HAP-1 (cell line): ENCODE measurements around the gene EFCAB10.
"Not testable (repeated sequence)": the region's sequence is repeated elsewhere in the genome, so short reads cannot be mapped to it uniquely, and the experiment has no call there.

Experiments
- DNase-seq, 2 experiments: peaks; one replicate each; pipeline ENCODE4 v3.0.0-alpha.2; 2016 to 2020; ENCODE audit warnings: low spot score in 2 of 2
- H3K27me3 ChIP-seq: fragments of 250-450 bp; sonication (Bioruptor Pico); 2 replicates; pipeline ENCODE4 v1.5.1; 2020; ENCODE audit warnings: low read depth, mild to moderate bottlenecking, moderate library complexity
- H3K36me3 ChIP-seq: fragments of 250-450 bp; sonication (Bioruptor Pico); replicated peaks from 2 replicates; pipeline ENCODE4 v1.5.1; 2020; ENCODE audit warnings: mild to moderate bottlenecking
- H3K4me1 ChIP-seq: fragments of 250-450 bp; sonication (Bioruptor Pico); 2 replicates; pipeline ENCODE4 v1.5.1; 2020; ENCODE audit warnings: mild to moderate bottlenecking
- H3K4me3 ChIP-seq: fragments of 250-450 bp; sonication (Bioruptor Pico); 2 replicates; pipeline ENCODE4 v1.5.1; 2020; ENCODE audit warnings: mild to moderate bottlenecking, moderate library complexity
- H3K9me3 ChIP-seq: fragments of 250-450 bp; sonication (Bioruptor Pico); 2 replicates; pipeline ENCODE4 v1.5.1; 2020; ENCODE audit warnings: mild to moderate bottlenecking, moderate library complexity
- in situ Hi-C: fragments of 300-500 bp; cut with MboI; formaldehyde crosslinking; loops from 3 replicates; pipeline ENCODE4 v1.14.3; 2020; ENCODE audit warnings: low sequenced_read_pairs, inconsistent platforms, mixed read lengths

EFCAB10 gene

GRCh38 chr7:105611856-105612775 is 30.8 kb upstream of the EFCAB10 start:
- in situ Hi-C loops: no loop called here
- no peaks in the 10 kb centered on the region for H3K4me1 ChIP-seq
- H3K36me3 ChIP-seq: no peaks in the 10 kb centered on the region
- no peak overlapping the region for H3K4me3 ChIP-seq
- H3K9me3 ChIP-seq: no peaks in the 10 kb centered on the region
- no peak for DNase-seq
- no peaks in the 10 kb centered on the region for H3K27me3 ChIP-seq

GRCh38 chr7:105610165-105610930 is 29.1 kb upstream of the EFCAB10 start:
- no peak overlapping the region for H3K4me3 ChIP-seq
- H3K36me3 ChIP-seq: no peaks in the 10 kb centered on the region
- H3K9me3 ChIP-seq: no peaks in the 10 kb centered on the region
- no peaks in the 10 kb centered on the region for H3K27me3 ChIP-seq
- H3K4me1 ChIP-seq: peaks cover 9% of the 10 kb centered on the region
- no peak for DNase-seq
- in situ Hi-C loops: no loop called here

- in situ Hi-C loops: no loop called here
- DNase-seq: no peak
Measured at GRCh38 chr7:105602325-105603305, 21.3 kb upstream of the EFCAB10 start.

GRCh38 chr7:105600720-105601550 is 19.6 kb upstream of the EFCAB10 start:
- in situ Hi-C loops: no loop called here
- Histone ChIP-seq H3K27me3 (no peaks in the 10 kb centered on the region), H3K4me3 (no peak overlapping the region), H3K9me3 (no peaks in the 10 kb centered on the region), H3K36me3 (no peaks in the 10 kb centered on the region), H3K4me1 (peaks cover 4% of the 10 kb centered on the region)
- no peak for DNase-seq

More at GRCh38 chr7:105602325-105603305, 21.3 kb upstream of the EFCAB10 start:
- Histone ChIP-seq H3K9me3 (no peaks in the 10 kb centered on the region), H3K4me1 (peaks cover 9% of the 10 kb centered on the region), H3K4me3 (no peak overlapping the region), H3K36me3 (no peaks in the 10 kb centered on the region), H3K27me3 (no peaks in the 10 kb centered on the region)

GRCh38 chr7:105599551-105599950 is 18.3 kb upstream of the EFCAB10 start:
- in situ Hi-C loops: no loop called here
- Histone ChIP-seq H3K36me3 (no peaks in the 10 kb centered on the region; the same call in 1 of the 2 replicates), H3K9me3 (no peaks in the 10 kb centered on the region), H3K27me3 (no peaks in the 10 kb centered on the region), H3K4me1 (no peaks in the 10 kb centered on the region), H3K4me3 (no peak overlapping the region)
- DNase-seq: no peak

- H3K9me3 ChIP-seq, H3K36me3 ChIP-seq, H3K27me3 ChIP-seq, in situ Hi-C loops, DNase-seq, H3K4me3 ChIP-seq, H3K4me1 ChIP-seq: not testable (repeated sequence)
Measured at GRCh38 chr7:105599080-105599479, 17.8 kb upstream of the EFCAB10 start.

GRCh38 chr7:105596866-105597265 is 15.6 kb upstream of the EFCAB10 start:
- H3K9me3 ChIP-seq: no peaks in the 10 kb centered on the region
- no peak for DNase-seq
- in situ Hi-C loops: no loop called here

GRCh38 chr7:105594034-105594433 is 12.7 kb upstream of the EFCAB10 start:
- in situ Hi-C loops: no loop called here
- Histone ChIP-seq H3K4me1 (no peaks in the 10 kb centered on the region), H3K9me3 (no peaks in the 10 kb centered on the region), H3K36me3 (no peaks in the 10 kb centered on the region; the same call in 1 of the 2 replicates), H3K4me3 (no peak overlapping the region), H3K27me3 (no peaks in the 10 kb centered on the region)
- DNase-seq: no peak

More at GRCh38 chr7:105596866-105597265, 15.6 kb upstream of the EFCAB10 start:
- Histone ChIP-seq H3K4me3 (no peak overlapping the region), H3K36me3 (no peaks in the 10 kb centered on the region; the same call in 1 of the 2 replicates), H3K27me3 (no peaks in the 10 kb centered on the region), H3K4me1 (no peaks in the 10 kb centered on the region)

GRCh38 chr7:105591522-105591921 is 10.2 kb upstream of the EFCAB10 start:
- no peaks in the 10 kb centered on the region for H3K27me3 ChIP-seq
- in situ Hi-C loops: no loop called here
- no peaks in the 10 kb centered on the region; the same call in 1 of the 2 replicates for H3K36me3 ChIP-seq
- H3K9me3 ChIP-seq: no peaks in the 10 kb centered on the region
- no peaks in the 10 kb centered on the region for H3K4me1 ChIP-seq
- no peak overlapping the region for H3K4me3 ChIP-seq
- no peak for DNase-seq

GRCh38 chr7:105590793-105591192 is 9.5 kb upstream of the EFCAB10 start:
- no peak for DNase-seq
- Histone ChIP-seq H3K27me3 (no peaks in the 10 kb centered on the region), H3K4me1 (no peaks in the 10 kb centered on the region), H3K9me3 (no peaks in the 10 kb centered on the region), H3K36me3 (no peaks in the 10 kb centered on the region; the same call in 1 of the 2 replicates), H3K4me3 (no peak overlapping the region)
- in situ Hi-C loops: no loop called here

- Histone ChIP-seq H3K4me3 (no peak overlapping the region), H3K36me3 (no peaks in the 10 kb centered on the region), H3K9me3 (no peaks in the 10 kb centered on the region), H3K27me3 (no peaks in the 10 kb centered on the region), H3K4me1 (no peaks in the 10 kb centered on the region; the same call in 1 of the 2 replicates)
- in situ Hi-C loops: no loop called here
- DNase-seq: peak; percentile 25 to 65
Measured at GRCh38 chr7:105589356-105590077, 8.2 kb upstream of the EFCAB10 start.
